Pulmonary artery endothelial cell (primary cell): ENCODE data around the gene ARHGAP23. TPM values are rescaled to one million over a fixed set of nuclear protein-coding genes. Genes with fewer than 3 reads are reported as not detected.

ENCODE experiments used
- DNase-seq: peaks from one replicate; pipeline ENCODE4 v3.0.0-alpha.2; 2011; ENCODE audit warnings: low read depth, low spot score
- total RNA-seq: library from RNA; depleted of rRNA; stranded (reverse); fragments of >200 nt; gene quantifications from 2 replicates; pipeline ENCODE4 v1.2.3, GENCODE V29; 2014

ARHGAP23 gene
- total RNA-seq = 44.8 and 45.1 TPM in 2 replicates

- no peak for DNase-seq
These were observed at the start of gene ARHGAP23 for GRCh38 chr17:38428112-38428642. Gene ARHGAP23 (plus strand): TSS chr17:38428464. CDS start chr17:38428486, 22 bp downstream.

- DNase-seq = no peak
These were observed 48.8 kb upstream of the ARHGAP23 start for GRCh38 chr17:38379448-38379847.

GRCh38 chr17:38395090-38395489 lies 33.2 kb upstream of the ARHGAP23 start:
- DNase-seq = no peak

GRCh38 chr17:38397227-38397626 lies 31.0 kb upstream of the ARHGAP23 start:
- DNase-seq = no peak

- no peak for DNase-seq
These were observed 28.0 kb upstream of the ARHGAP23 start for GRCh38 chr17:38400286-38400685.

GRCh38 chr17:38401459-38401858 lies 26.8 kb upstream of the ARHGAP23 start:
- DNase-seq = no peak

GRCh38 chr17:38402897-38403296 lies 25.4 kb upstream of the ARHGAP23 start:
- no peak for DNase-seq

- no peak for DNase-seq
These were observed 24.8 kb upstream of the ARHGAP23 start for GRCh38 chr17:38403491-38403890.

- DNase-seq = no peak
These were observed 23.9 kb upstream of the ARHGAP23 start for GRCh38 chr17:38404174-38404943.

GRCh38 chr17:38405654-38406053 lies 22.6 kb upstream of the ARHGAP23 start:
- DNase-seq = no peak

GRCh38 chr17:38410201-38410600 lies 18.1 kb upstream of the ARHGAP23 start:
- DNase-seq = no peak

GRCh38 chr17:38415250-38416194 lies 12.7 kb upstream of the ARHGAP23 start:
- no peak for DNase-seq

- DNase-seq = no peak
These were observed 11.4 kb upstream of the ARHGAP23 start for GRCh38 chr17:38416840-38417209.

GRCh38 chr17:38417210-38417951 lies 10.9 kb upstream of the ARHGAP23 start:
- DNase-seq = no peak

- no peak for DNase-seq
These were observed 10.1 kb upstream of the ARHGAP23 start for GRCh38 chr17:38418062-38418692.

GRCh38 chr17:38418693-38419507 lies 9.4 kb upstream of the ARHGAP23 start:
- DNase-seq = no peak

- DNase-seq = no peak
These were observed 8.7 kb upstream of the ARHGAP23 start for GRCh38 chr17:38419508-38419981.

GRCh38 chr17:38420518-38420917 lies 7.7 kb upstream of the ARHGAP23 start:
- DNase-seq = no peak

GRCh38 chr17:38421171-38421841 lies 7.0 kb upstream of the ARHGAP23 start:
- no peak for DNase-seq
